ENCODE measurements around the gene CFAP74.

Gene CFAP74

GRCh38 chr1:2042830-2043773 lies 39.5 kb upstream of the CFAP74 start:
- no peak for DNase-seq

- no peak for DNase-seq
These were observed 38.3 kb upstream of the CFAP74 start for GRCh38 chr1:2041887-2042286.

- no peak for DNase-seq
These were observed 37.7 kb upstream of the CFAP74 start for GRCh38 chr1:2041305-2041704.

GRCh38 chr1:2039251-2039650 lies 35.7 kb upstream of the CFAP74 start:
- no peak for DNase-seq

GRCh38 chr1:2038229-2038628 lies 34.6 kb upstream of the CFAP74 start:
- no peak for DNase-seq

- no peak for DNase-seq
These were observed 33.9 kb upstream of the CFAP74 start for GRCh38 chr1:2037314-2037979.

GRCh38 chr1:2036287-2036686 lies 32.7 kb upstream of the CFAP74 start:
- no peak for DNase-seq

GRCh38 chr1:2033165-2033564 lies 29.6 kb upstream of the CFAP74 start:
- no peak for DNase-seq

GRCh38 chr1:2032737-2033136 lies 29.2 kb upstream of the CFAP74 start:
- DNase-seq, result no peak

GRCh38 chr1:2031546-2032540 lies 28.3 kb upstream of the CFAP74 start:
- DNase-seq, result no peak

GRCh38 chr1:2030076-2030871 lies 26.7 kb upstream of the CFAP74 start:
- no peak for DNase-seq

GRCh38 chr1:2029561-2029960 lies 26.0 kb upstream of the CFAP74 start:
- no peak for DNase-seq

GRCh38 chr1:2028870-2029560 lies 25.4 kb upstream of the CFAP74 start:
- DNase-seq, result no peak

GRCh38 chr1:2027961-2028583 lies 24.5 kb upstream of the CFAP74 start:
- DNase-seq, result no peak

- DNase-seq, result no peak
These were observed 21.9 kb upstream of the CFAP74 start for GRCh38 chr1:2025491-2025981.

GRCh38 chr1:2024887-2025286 lies 21.3 kb upstream of the CFAP74 start:
- no peak for DNase-seq

GRCh38 chr1:2024451-2024850 lies 20.9 kb upstream of the CFAP74 start:
- no peak for DNase-seq

GRCh38 chr1:2023187-2023586 lies 19.6 kb upstream of the CFAP74 start:
- no peak for DNase-seq

GRCh38 chr1:2022063-2022770 lies 18.6 kb upstream of the CFAP74 start:
- no peak for DNase-seq

GRCh38 chr1:2021550-2021949 lies 18.0 kb upstream of the CFAP74 start:
- no peak for DNase-seq

Data from stimulated activated CD4-positive, alpha-beta T cell treated with anti-CD3 and anti-CD28 coated beads, Interleukin-4, amount 100 ng/mL, for 1 hour (primary cell).